GM12873 (cell line): ENCODE data around the gene DTWD2.
A peak's percentile ranks its signal among the peaks of the same experiment; 100 is the strongest.

ENCODE experiments used
- CTCF ChIP-seq: IDR thresholded peaks from 2 replicates; pipeline ENCODE4 v1.5.1; 2012; ENCODE audit warnings: low read depth, mild to moderate bottlenecking, moderate library complexity, low read length, control low read depth; ENCODE audit not compliant: insufficient read depth; ENCODE audit errors: missing control alignments

The DTWD2 gene

GRCh38 chr5:118987988-118988865 is at the start of gene DTWD2:
Gene DTWD2, minus strand, starts transcription at chr5:118988547. Its CDS starts 36 bp downstream, at chr5:118988511.
- peak; percentile 79 for TF ChIP-seq CTCF

- no peak for TF ChIP-seq CTCF
These were observed 49.3 kb upstream of the DTWD2 start for GRCh38 chr5:119037496-119038215.

GRCh38 chr5:119036101-119036762 is 47.9 kb upstream of the DTWD2 start:
- TF ChIP-seq CTCF: no peak

- TF ChIP-seq CTCF: no peak
These were observed 44.8 kb upstream of the DTWD2 start for GRCh38 chr5:119033135-119033534.

- TF ChIP-seq CTCF: no peak
These were observed 44.3 kb upstream of the DTWD2 start for GRCh38 chr5:119032656-119033055.

GRCh38 chr5:119031905-119032304 is 43.6 kb upstream of the DTWD2 start:
- no peak for TF ChIP-seq CTCF
